Epithelial cell of proximal tubule (primary cell): ENCODE measurements around the gene GJA4. TPM values are rescaled to one million over a fixed set of nuclear protein-coding genes. Genes with fewer than 3 reads are reported as not detected.

ENCODE experiments used
- total RNA-seq: library from RNA; depleted of rRNA; stranded (reverse); fragments of >200 nt; gene quantifications from 2 replicates; pipeline ENCODE4 v1.2.3, GENCODE V29; 2015

The GJA4 gene
- total RNA-seq, 1 donor from 2014 or later: not detected

Other genes with a start within 250 kb of the GJA4 start
- gene GJB5, start 38.0 kb upstream of the GJA4 start, total RNA-seq: 0.51 TPM in 1 of 2 replicates, not detected in the other
- gene GJB4, start 33.3 kb upstream of the GJA4 start, total RNA-seq: 0.87 and 2.9 TPM in 2 replicates
- gene GJB3, start 11.8 kb upstream of the GJA4 start, total RNA-seq: 25.0 and 40.6 TPM in 2 replicates
- gene SMIM12, start 66.8 kb downstream of the GJA4 start, total RNA-seq: 30.8 and 54.0 TPM in 2 replicates
- 0.22 and 0.81 TPM in 2 replicates for gene DLGAP3, start 136.7 kb downstream of the GJA4 start, total RNA-seq
- 20.1 and 28.8 TPM in 2 replicates for gene TMEM35B, start 192.3 kb downstream of the GJA4 start, total RNA-seq
- 4.6 and 8.0 TPM in 2 replicates for gene ZMYM6, start 238.9 kb downstream of the GJA4 start, total RNA-seq